Upper lobe of left lung (tissue), 6 donors: ENCODE results near the gene PTPRF. TPM values are rescaled to one million over a fixed set of nuclear protein-coding genes. Genes with fewer than 3 reads are reported as not detected.
A peak's percentile ranks its signal among the peaks of the same experiment; 100 is the strongest.
"Not testable (repeated sequence)": the region's sequence is repeated elsewhere in the genome, so short reads cannot be mapped to it uniquely, and the experiment has no call there.

Source experiments
- ATAC-seq, 2 donors: fragments of 200-7000 bp; cut with Tn5 transposase; one replicate each; pipeline ENCODE4 v1.9.1; 2022; ENCODE audit warnings: mild to moderate bottlenecking in 2 of 2, moderate library complexity in 2 of 2; ENCODE audit not compliant: low FRiP score in 2 of 2
- DNase-seq, 2 donors: peaks; one replicate each; pipeline ENCODE4 v3.0.0-alpha.2; 2019 to 2020
- H3K27ac ChIP-seq, 4 donors: fragments of 200-600 bp; sonication (generic); one replicate each; pipeline ENCODE4 v1.5.1; 2016 to 2019
- H3K27me3 ChIP-seq, 4 donors: fragments of 200-600 bp; sonication (generic); one replicate each; pipeline ENCODE4 v1.5.1; 2017 to 2019
- H3K36me3 ChIP-seq, 4 donors: fragments of 200-600 bp; sonication (generic); one replicate each; pipeline ENCODE4 v1.5.1; 2016 to 2019
- H3K4me1 ChIP-seq, 4 donors: fragments of 200-600 bp; sonication (generic); one replicate each; pipeline ENCODE4 v1.5.1; 2018 to 2019
- H3K4me3 ChIP-seq, 4 donors: fragments of 200-600 bp; sonication (generic); one replicate each; pipeline ENCODE4 v1.5.1; 2017 to 2019; ENCODE audit warnings: mild to moderate bottlenecking in 2 of 4, moderate library complexity in 1 of 4
- H3K9me3 ChIP-seq, 4 donors: fragments of 200-600 bp; sonication (generic); one replicate each; pipeline ENCODE4 v1.5.1; 2018 to 2019
- EP300 ChIP-seq, 4 donors: sonication (generic); formaldehyde crosslinking; IDR thresholded peaks; one replicate each; pipeline ENCODE4 v1.5.1; 2017; ENCODE audit warnings: antibody characterized with exemption in 4 of 4, control low read depth in 2 of 4
- POLR2A ChIP-seq, 4 donors: fragments of 450-650 bp; IDR thresholded peaks; one replicate each; pipeline ENCODE4 v1.5.1; 2016 to 2017; ENCODE audit warnings: antibody characterized with exemption in 4 of 4, mild to moderate bottlenecking in 2 of 4
- POLR2AphosphoS5 ChIP-seq, 2 donors: sonication (generic); formaldehyde crosslinking; IDR thresholded peaks; one replicate each; pipeline ENCODE4 v1.5.1; 2017; ENCODE audit warnings: antibody characterized with exemption in 2 of 2
- WGBS, 2 donors: methylation state at CpG; one replicate each; pipeline ENCODE4 v1.1.5; 2017 to 2018; 5-methylcytosine and 5-hydroxymethylcytosine counted together
- total RNA-seq, 6 donors: library from RNA; depleted of rRNA in 4 of 6; stranded (reverse); fragments of >200 nt in 4 of 6; gene quantifications; one replicate each; pipeline versions ENCODE4 v1.1.0 to v1.2.1, GENCODE V29; 2016 to 2021
- TF ChIP-seq, protein P1 (sequence below), 6 experiments: fragments of 450-650 bp in 4 of 6; fragments of 200-600 bp in 2 of 6; sonication (generic) in 2 of 6; IDR thresholded peaks; one replicate each; pipeline ENCODE4 v1.5.1; 2016 to 2019; ENCODE audit warnings: antibody characterized with exemption in 6 of 6
- donor health status: DM: no; HTN: no; CAD: no; lungs with moderate emphysema.
- donor health status: DM: no; HTN: yes; CAD: no; lungs with severe emphysema.

The PTPRF gene
- total RNA-seq, 6 donors from 2014 or later, result 133 to 201 (median 171) TPM

DNA sequence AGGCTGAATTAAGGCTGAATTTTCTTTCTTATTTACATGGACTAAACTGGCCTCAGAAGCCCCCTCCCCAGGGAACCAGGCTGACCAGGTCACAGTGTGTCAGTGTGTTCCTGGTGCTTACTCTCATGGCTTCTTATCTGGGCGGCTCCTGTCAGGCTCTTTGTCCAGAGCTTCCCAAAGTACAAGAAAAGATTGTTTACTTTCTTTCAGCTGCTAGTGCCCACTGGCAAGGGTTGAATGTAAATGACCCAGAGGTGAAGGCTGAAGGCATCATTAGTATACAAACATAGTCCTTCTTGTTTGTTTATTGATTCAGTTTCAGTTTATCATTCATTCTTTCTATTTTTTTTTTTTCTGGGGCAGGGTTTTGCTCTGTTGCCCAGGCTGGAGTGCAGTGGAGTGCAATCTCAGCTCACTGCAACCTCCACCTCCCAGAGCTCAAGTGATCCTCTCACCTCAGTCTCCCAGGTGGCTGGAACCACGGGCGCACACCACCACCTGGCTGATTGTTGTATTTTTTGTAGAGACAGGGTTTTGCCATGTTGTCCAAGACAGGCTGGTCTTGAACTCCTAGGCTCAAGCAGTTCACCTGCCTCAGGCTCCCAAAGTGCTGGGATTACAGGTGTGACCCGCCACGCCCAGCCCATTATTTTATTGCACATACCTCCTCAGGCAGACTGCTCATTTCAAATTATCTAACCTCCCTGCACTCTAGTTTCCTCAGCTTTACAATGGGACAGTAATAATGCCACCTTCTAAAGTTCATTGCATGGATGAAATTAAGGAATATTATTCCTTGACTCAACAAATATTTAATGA lies 109.5 kb downstream of the PTPRF start:
- Histone ChIP-seq H3K4me3 (no peak overlapping the region), H3K4me1 (no peaks in the 10 kb centered on the region), H3K27ac (no peak overlapping the region), H3K27me3 (no peaks in the 10 kb centered on the region), H3K36me3 (no peaks in the 10 kb centered on the region), H3K9me3 (no peaks in the 10 kb centered on the region)
- TF ChIP-seq POLR2AphosphoS5 (IDR thresholded peaks at IDR 0.05), result no peak
- no peak for TF ChIP-seq POLR2A (IDR thresholded peaks at IDR 0.05)
- TF ChIP-seq EP300 (IDR thresholded peaks at IDR 0.05), result no peak
- TF ChIP-seq, protein P1, sequence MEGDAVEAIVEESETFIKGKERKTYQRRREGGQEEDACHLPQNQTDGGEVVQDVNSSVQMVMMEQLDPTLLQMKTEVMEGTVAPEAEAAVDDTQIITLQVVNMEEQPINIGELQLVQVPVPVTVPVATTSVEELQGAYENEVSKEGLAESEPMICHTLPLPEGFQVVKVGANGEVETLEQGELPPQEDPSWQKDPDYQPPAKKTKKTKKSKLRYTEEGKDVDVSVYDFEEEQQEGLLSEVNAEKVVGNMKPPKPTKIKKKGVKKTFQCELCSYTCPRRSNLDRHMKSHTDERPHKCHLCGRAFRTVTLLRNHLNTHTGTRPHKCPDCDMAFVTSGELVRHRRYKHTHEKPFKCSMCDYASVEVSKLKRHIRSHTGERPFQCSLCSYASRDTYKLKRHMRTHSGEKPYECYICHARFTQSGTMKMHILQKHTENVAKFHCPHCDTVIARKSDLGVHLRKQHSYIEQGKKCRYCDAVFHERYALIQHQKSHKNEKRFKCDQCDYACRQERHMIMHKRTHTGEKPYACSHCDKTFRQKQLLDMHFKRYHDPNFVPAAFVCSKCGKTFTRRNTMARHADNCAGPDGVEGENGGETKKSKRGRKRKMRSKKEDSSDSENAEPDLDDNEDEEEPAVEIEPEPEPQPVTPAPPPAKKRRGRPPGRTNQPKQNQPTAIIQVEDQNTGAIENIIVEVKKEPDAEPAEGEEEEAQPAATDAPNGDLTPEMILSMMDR (IDR thresholded peaks at IDR 0.05), result no peak
- 58 to 71% methylated on average over 5 of the region's 5 CpGs for WGBS, 2 donors
- DNase-seq (peak in 1 of 2 donors; percentile 31), ATAC-seq (no peak)

DNA sequence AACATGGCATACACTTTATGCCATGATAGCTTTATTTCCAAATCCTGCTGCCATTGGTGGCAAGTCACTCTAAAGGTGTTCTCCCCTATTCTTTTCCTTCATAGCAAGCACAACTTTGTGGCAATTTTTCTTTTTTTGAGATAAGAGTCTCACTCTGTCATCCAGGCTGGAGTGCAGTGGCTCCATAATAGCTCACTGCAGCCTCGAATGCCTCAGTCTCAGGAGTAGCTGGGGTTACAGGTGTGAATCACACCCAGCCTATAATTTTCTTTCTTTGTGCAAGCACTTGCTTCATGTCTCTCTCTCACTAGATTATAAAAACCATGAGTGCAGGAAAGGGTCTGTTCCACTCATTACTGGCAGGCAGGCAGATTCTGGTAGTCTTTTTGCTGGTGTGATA lies 113.9 kb downstream of the PTPRF start:
- Histone ChIP-seq H3K9me3 (no peaks in the 10 kb centered on the region), H3K36me3 (no peaks in the 10 kb centered on the region), H3K4me1 (peaks cover 0 to 4% (median 2%) of the 10 kb centered on the region in 4 donors), H3K27me3 (no peaks in the 10 kb centered on the region), H3K4me3 (no peak overlapping the region), H3K27ac (no peak overlapping the region)
- no peak for DNase-seq
- TF ChIP-seq POLR2AphosphoS5 (IDR thresholded peaks at IDR 0.05) (no peak), POLR2A (IDR thresholded peaks at IDR 0.05) (no peak)
- no peak for ATAC-seq
- WGBS, 2 donors, result 31 to 44% methylated on average over 1 of the region's 1 CpG

DNA sequence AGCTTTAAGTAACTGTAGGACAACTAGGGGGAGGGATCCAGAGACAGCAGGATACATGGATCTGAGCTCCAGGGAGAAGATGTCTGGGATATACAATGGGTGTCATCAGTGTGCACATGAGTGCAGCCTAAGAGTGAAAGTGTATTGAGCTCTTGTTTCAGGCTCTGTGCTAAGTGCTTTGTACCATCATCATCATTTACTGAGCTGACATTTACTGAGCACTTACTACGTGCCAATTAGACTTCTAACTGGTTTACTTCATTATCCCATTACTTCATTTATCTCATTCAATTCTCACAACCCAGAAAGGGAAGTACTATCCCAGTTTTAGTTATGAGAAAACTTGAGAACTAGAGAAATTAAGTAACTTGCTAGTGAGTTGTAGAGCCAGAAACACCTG lies 114.8 kb downstream of the PTPRF start:
- TF ChIP-seq POLR2A (IDR thresholded peaks at IDR 0.05), result no peak
- 56 to 83% methylated on average over 1 of the region's 1 CpG for WGBS, 2 donors

GRCh38 chr1:43647331-43647730 lies 116.6 kb downstream of the PTPRF start:
- not testable (repeated sequence) for H3K9me3 ChIP-seq, DNase-seq, H3K4me3 ChIP-seq, H3K36me3 ChIP-seq, ATAC-seq, H3K27me3 ChIP-seq, H3K27ac ChIP-seq
- peaks cover 15 to 24% (median 17%) of the 10 kb centered on the region in 4 donors for H3K4me1 ChIP-seq
- 82 to 94% methylated on average over 9 of the region's 9 CpGs for WGBS, 2 donors

More for the DNA sequence above, 114.8 kb downstream of the PTPRF start:
- Histone ChIP-seq H3K9me3 (no peaks in the 10 kb centered on the region), H3K27ac (no peak overlapping the region), H3K4me3 (no peak overlapping the region), H3K36me3 (no peaks in the 10 kb centered on the region), H3K4me1 (peaks cover 0 to 5% (median 2%) of the 10 kb centered on the region in 4 donors), H3K27me3 (no peaks in the 10 kb centered on the region)
- DNase-seq (no peak), ATAC-seq (no peak)

GRCh38 chr1:43648221-43648847 lies 117.7 kb downstream of the PTPRF start:
- no peak for ATAC-seq
- Histone ChIP-seq H3K4me3 (no peak overlapping the region), H3K4me1 (peaks cover 15 to 34% (median 21%) of the 10 kb centered on the region in 4 donors), H3K9me3 (no peaks in the 10 kb centered on the region), H3K36me3 (peaks cover 0 to 4% (median 2%) of the 10 kb centered on the region in 4 donors), H3K27me3 (no peaks in the 10 kb centered on the region), H3K27ac (peak overlapping the region in 1 of 4 donors; percentile 90)
- 58 to 65% methylated on average over 7 of the region's 7 CpGs for WGBS, 2 donors
- no peak for DNase-seq
- TF ChIP-seq EP300 (IDR thresholded peaks at IDR 0.05) (no peak), POLR2AphosphoS5 (IDR thresholded peaks at IDR 0.05) (no peak), POLR2A (IDR thresholded peaks at IDR 0.05) (no peak)
- TF ChIP-seq, protein P1 (IDR thresholded peaks at IDR 0.05), result no peak

DNA sequence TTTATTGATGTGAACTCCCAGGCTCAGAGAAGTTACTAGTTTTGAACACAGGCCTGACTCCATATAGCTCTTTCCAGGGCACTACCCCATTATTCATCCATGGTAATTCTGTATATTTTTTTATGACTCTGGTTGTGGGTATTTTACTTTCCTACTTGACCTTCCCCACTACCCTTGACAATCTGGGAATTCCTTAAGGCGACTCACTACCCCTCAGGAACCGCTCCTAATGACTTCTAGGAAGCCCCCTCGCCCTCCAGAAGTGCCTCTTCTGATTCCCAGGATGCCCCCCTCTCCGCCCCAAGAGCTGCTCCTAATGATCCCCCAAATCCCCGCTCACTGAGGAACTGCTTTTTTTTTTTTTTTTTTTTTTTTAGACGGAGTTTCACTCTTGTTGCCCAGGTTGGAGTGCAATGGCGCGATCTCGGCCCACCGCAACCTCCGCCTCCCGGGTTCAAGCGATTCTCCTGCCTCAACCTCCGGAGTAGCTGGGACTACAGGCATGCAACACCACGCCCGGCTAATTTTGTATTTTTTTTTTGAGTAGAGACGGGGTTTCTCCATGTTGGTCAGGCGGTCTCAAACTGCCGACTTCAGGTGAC lies 118.3 kb downstream of the PTPRF start:
- DNase-seq (peak in 1 of 2 donors; percentile 62), ATAC-seq (no peak)
- WGBS, 2 donors, result 34 to 43% methylated on average over 16 to 19 of the region's 19 CpGs
- Histone ChIP-seq H3K9me3 (no peaks in the 10 kb centered on the region), H3K4me3 (peak overlapping the region; percentile 60 to 78 (median 75)), H3K27me3 (no peaks in the 10 kb centered on the region), H3K36me3 (peaks cover 3 to 11% (median 7%) of the 10 kb centered on the region in 4 donors), H3K27ac (peak overlapping the region; percentile 90 to 95 (median 93)), H3K4me1 (peaks cover 15 to 34% (median 21%) of the 10 kb centered on the region in 4 donors)
- no peak for TF ChIP-seq POLR2AphosphoS5 (IDR thresholded peaks at IDR 0.05)
- TF ChIP-seq, protein P1 (IDR thresholded peaks at IDR 0.05), result no peak
